Fibroblast of the aortic adventitia (primary cell): ENCODE results near the gene MMD. TPM values are rescaled to one million over a fixed set of nuclear protein-coding genes. Genes with fewer than 3 reads are reported as not detected.

Experiments used
- DNase-seq: peaks from one replicate; pipeline ENCODE4 v3.0.0-alpha.2; 2010; ENCODE audit warnings: low read depth
- H3K4me3 ChIP-seq: 2 replicates; pipeline ENCODE4 v1.5.1; 2011; ENCODE audit warnings: low read depth, mild to moderate bottlenecking, control low read depth, low read length, moderate library complexity
- CTCF ChIP-seq: IDR thresholded peaks from 2 replicates; pipeline ENCODE4 v1.5.1; 2011; ENCODE audit warnings: mild to moderate bottlenecking, low read length, control low read depth, inconsistent platforms; ENCODE audit not compliant: insufficient read depth
- total RNA-seq: library from RNA; depleted of rRNA; stranded (reverse); fragments of >200 nt; gene quantifications from 2 replicates; pipeline ENCODE4 v1.2.3, GENCODE V29; 2012; ENCODE audit warnings: low replicate concordance

MMD gene
- total RNA-seq, 1 donor = 19.5 TPM

DNA sequence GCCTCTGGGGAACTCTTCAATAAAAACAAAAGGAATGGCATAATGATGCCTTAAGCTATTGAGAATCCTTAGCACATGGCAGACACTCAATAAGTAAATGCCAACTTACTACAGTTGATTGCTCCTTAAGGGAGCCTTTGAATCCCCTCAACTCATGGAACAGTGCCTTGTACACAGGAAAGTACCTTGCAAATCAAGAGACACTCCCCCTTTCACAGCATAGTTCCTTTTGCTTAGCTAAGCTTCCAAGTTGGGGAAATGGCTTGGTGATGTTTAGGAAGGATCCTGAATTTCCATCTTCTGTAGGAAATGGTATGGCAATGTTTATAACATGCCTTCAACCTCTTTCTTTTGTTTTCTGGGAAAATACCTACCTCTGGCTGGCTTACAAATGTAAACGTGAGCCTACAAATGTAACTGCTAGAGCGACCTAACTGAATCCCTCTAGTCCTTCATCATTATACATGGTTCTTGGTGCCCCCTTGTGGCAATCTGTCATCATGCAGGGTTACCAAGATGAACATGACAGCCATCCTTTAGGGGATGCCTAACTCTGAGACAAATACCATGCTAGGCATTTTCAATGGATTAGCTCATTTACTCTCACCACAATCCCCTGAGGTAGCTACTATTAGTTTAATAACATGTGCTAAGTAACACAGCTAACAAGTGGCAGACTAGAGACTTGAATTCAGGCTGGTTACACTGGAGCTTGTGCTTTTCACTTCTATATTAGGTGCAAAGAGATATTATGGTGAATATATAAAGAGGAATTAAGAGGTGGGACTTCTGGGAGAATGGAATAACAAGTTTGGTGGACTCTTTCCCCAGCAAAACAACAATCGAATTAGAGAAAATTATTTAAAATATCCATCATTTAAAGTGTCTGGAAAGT lies 65.0 kb downstream of the MMD start:
- peak; percentile 71 for DNase-seq
- no peak overlapping the region for H3K4me3 ChIP-seq
- peak; percentile 82 for TF ChIP-seq CTCF

DNA sequence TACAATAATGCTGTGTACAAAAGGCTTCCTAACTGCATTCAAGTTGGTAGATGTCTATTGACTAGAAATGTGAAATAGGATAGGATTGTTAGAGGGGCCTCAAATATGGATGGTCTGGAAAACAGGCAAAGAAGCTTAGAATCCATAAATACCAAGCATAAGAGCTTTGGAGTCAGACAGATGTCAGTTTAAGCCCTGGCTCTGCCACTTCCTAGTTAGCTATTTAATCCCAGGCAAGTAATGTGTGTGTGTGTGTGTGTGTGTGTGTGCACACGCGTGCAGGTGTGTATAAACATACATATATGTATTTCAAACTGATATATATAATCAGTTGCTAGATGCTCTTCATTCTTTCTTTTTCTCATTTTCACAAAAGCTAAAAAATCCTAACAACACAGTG lies 66.7 kb downstream of the MMD start:
- DNase-seq = no peak
- H3K4me3 ChIP-seq = no peak overlapping the region
- TF ChIP-seq CTCF = no peak

DNA sequence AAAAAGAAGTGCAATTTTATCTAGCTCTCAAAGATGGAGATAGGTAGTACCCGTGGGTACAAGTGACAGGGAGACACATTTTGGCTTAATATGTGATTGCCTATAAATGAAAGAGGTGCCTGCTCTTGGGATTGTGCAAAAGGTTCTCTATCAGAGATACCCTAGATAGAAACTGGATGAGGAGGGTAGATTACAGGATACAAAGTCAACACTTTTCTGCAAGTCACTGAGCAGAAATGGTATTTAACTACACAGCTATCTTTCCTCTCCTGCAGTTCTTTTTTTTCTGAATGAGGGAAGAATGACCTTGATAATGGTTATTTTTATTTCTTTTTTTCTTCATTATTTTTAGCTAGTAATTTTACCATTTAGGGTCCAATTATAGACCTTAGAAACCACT lies 67.6 kb downstream of the MMD start:
- TF ChIP-seq CTCF = no peak
- no peak overlapping the region for H3K4me3 ChIP-seq
- no peak for DNase-seq

- TF ChIP-seq CTCF = no peak
- DNase-seq = no peak
- no peak overlapping the region for H3K4me3 ChIP-seq
These were observed 70.4 kb downstream of the MMD start for GRCh38 chr17:55351226-55351625.

DNA sequence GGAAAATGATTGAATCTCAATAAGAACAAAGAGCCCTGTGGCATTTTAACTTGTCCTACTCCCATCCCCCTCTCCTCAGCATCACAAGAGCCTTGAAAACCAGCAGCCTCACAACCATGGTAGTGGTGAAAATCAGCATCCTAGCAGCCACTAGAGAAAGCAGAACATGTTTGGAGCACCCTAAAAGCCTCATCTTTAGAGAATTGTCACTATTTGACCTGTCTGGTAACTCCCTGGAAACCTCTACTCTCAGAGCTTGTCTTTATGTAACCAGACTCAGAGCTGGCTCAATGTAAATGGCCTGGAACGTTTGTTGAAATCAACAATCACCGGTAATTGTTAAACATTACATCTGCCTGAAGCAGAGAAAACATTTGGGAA lies 70.8 kb downstream of the MMD start:
- DNase-seq = no peak
- no peak overlapping the region for H3K4me3 ChIP-seq
- TF ChIP-seq CTCF = no peak

GRCh38 chr17:55348749-55349354 lies 72.8 kb downstream of the MMD start:
- peak; percentile 64 for DNase-seq
- H3K4me3 ChIP-seq = no peak overlapping the region
- TF ChIP-seq CTCF = peak; percentile 92
